Type B pancreatic cell (in vitro differentiated cells): ENCODE measurements around the gene CMTR2. TPM values are rescaled to one million over a fixed set of nuclear protein-coding genes. Genes with fewer than 3 reads are reported as not detected.

Experiments used
- DNase-seq: peaks from one replicate; pipeline ENCODE4 v3.0.0; 2021; ENCODE audit warnings: mixed read lengths; ENCODE audit not compliant: unreplicated experiment; ENCODE audit errors: extremely low spot score
- H3K27ac Mint-ChIP-seq: 2 replicates; pipeline ENCODE4 v1.8.0; 2021; ENCODE audit warnings: mild to moderate bottlenecking, mixed read lengths
- H3K27me3 Mint-ChIP-seq: 2 replicates; pipeline ENCODE4 v1.8.0; 2021; ENCODE audit warnings: mixed read lengths
- H3K36me3 Mint-ChIP-seq: 2 replicates; pipeline ENCODE4 v1.8.0; 2021; ENCODE audit warnings: mixed read lengths
- H3K4me1 Mint-ChIP-seq: one replicate; pipeline ENCODE4 v1.8.0; 2021; ENCODE audit warnings: mixed read lengths; ENCODE audit not compliant: unreplicated experiment
- H3K4me3 Mint-ChIP-seq: 2 replicates; pipeline ENCODE4 v1.8.0; 2021; ENCODE audit warnings: mild to moderate bottlenecking, mixed read lengths
- H3K9me3 Mint-ChIP-seq: 2 replicates; pipeline ENCODE4 v1.8.0; 2021; ENCODE audit warnings: mixed read lengths
- total RNA-seq: library from RNA; stranded (reverse); gene quantifications from 2 replicates; pipeline ENCODE4 v1.2.1, GENCODE V29; 2021; ENCODE audit warnings: low replicate concordance
- TF ChIP-seq, protein P1 (sequence below): fragments of 200-600 bp; sonication (generic); conservative IDR thresholded peaks from 2 replicates; pipeline ENCODE4 v1.5.0; 2021; ENCODE audit warnings: antibody characterized with exemption, mild to moderate bottlenecking

The CMTR2 gene
- total RNA-seq, 1 donor from 2014 or later = 30.2 TPM

- Mint-ChIP-seq H3K27me3 (peaks cover 15% of the 10 kb centered on the region), H3K4me1 (peaks cover 15% of the 10 kb centered on the region), H3K27ac (no peak overlapping the region), H3K9me3 (no peaks in the 10 kb centered on the region), H3K36me3 (no peaks in the 10 kb centered on the region), H3K4me3 (no peak overlapping the region)
- TF ChIP-seq, protein P1, sequence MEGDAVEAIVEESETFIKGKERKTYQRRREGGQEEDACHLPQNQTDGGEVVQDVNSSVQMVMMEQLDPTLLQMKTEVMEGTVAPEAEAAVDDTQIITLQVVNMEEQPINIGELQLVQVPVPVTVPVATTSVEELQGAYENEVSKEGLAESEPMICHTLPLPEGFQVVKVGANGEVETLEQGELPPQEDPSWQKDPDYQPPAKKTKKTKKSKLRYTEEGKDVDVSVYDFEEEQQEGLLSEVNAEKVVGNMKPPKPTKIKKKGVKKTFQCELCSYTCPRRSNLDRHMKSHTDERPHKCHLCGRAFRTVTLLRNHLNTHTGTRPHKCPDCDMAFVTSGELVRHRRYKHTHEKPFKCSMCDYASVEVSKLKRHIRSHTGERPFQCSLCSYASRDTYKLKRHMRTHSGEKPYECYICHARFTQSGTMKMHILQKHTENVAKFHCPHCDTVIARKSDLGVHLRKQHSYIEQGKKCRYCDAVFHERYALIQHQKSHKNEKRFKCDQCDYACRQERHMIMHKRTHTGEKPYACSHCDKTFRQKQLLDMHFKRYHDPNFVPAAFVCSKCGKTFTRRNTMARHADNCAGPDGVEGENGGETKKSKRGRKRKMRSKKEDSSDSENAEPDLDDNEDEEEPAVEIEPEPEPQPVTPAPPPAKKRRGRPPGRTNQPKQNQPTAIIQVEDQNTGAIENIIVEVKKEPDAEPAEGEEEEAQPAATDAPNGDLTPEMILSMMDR = no peak
- DNase-seq = no peak
Observed at GRCh38 chr16:71254832-71255525, 34.2 kb downstream of the CMTR2 start.

DNA sequence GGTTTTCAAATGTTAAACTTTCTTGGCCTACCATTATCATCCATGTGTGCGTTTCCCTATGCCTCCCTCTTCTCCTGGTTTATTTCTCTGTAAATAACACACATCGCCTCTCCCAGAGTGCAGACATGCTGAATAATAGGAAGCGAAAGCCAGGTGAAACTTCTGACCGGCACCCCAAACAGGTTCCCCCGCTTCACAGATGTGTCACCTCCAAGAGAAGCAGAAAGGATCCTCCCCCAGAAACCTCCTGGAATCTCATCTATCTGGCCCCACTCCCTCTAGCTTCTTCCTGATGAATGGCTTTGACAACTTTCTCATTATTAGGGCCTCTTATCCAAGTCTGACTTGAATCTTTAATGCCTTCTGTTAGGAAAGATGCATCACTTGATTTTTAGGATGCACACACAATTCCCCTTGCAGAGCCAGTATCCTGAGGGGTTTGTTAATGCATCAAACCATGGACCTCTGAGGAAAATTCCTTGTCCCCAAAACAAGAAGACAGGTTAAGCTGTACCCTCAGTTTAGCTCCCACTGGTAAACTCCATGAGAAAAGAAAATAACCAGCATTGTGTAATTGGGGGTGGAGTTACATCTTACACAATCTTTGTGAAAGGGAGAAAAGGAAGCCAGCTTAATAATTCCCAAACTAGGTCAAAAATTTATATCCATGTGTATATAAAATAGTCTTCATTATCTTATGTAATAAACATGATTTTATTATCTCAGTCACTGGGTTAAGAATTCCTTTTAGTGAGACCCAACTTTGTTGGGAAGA, 38.6 kb downstream of the CMTR2 start:
- peaks cover 2% of the 10 kb centered on the region for H3K27me3 Mint-ChIP-seq
- peaks cover 6% of the 10 kb centered on the region for H3K9me3 Mint-ChIP-seq
- TF ChIP-seq, protein P1 = no peak
- no peak for DNase-seq
- H3K36me3 Mint-ChIP-seq = no peaks in the 10 kb centered on the region
- H3K27ac Mint-ChIP-seq = peak overlapping the region; percentile 96
- H3K4me1 Mint-ChIP-seq = peaks cover 9% of the 10 kb centered on the region
- H3K4me3 Mint-ChIP-seq = peak overlapping the region; percentile 67

- TF ChIP-seq, protein P1 = no peak
- peaks cover 2% of the 10 kb centered on the region for H3K27me3 Mint-ChIP-seq
- no peaks in the 10 kb centered on the region for H3K36me3 Mint-ChIP-seq
- no peak overlapping the region for H3K4me3 Mint-ChIP-seq
- peaks cover 6% of the 10 kb centered on the region for H3K9me3 Mint-ChIP-seq
- no peak for DNase-seq
- peaks cover 4% of the 10 kb centered on the region for H3K4me1 Mint-ChIP-seq
- no peak overlapping the region for H3K27ac Mint-ChIP-seq
Observed at GRCh38 chr16:71249399-71249798, 39.8 kb downstream of the CMTR2 start.

DNA sequence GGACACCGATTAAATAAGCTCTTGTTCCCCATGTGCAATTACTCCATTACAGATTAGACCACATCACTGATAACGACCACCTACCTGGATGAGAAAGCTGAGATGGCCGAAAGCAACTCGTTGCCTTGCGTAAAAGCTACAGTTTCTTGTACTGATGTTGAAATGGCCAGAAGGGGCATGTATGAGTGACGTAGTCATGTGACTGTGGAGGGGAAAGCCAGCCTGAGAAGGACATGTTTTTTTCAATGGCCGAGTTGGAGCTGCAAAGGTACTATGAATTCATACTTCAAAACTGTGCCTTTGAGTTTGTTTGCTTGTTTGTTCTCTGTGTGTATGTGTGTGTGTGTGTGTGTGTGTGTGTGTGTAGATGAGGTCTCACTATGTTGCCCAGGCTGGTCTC, 41.7 kb downstream of the CMTR2 start:
- Mint-ChIP-seq H3K27me3 (peaks cover 2% of the 10 kb centered on the region), H3K4me1 (peaks cover 4% of the 10 kb centered on the region), H3K36me3 (no peaks in the 10 kb centered on the region), H3K9me3 (peaks cover 6% of the 10 kb centered on the region), H3K4me3 (no peak overlapping the region), H3K27ac (no peak overlapping the region)
- TF ChIP-seq, protein P1 = no peak
- no peak for DNase-seq

- H3K4me1 Mint-ChIP-seq = peaks cover 4% of the 10 kb centered on the region
- H3K27me3 Mint-ChIP-seq = peaks cover 2% of the 10 kb centered on the region
- DNase-seq = no peak
- TF ChIP-seq, protein P1 = no peak
- H3K36me3 Mint-ChIP-seq = no peaks in the 10 kb centered on the region
- H3K4me3 Mint-ChIP-seq = no peak overlapping the region
- peaks cover 6% of the 10 kb centered on the region for H3K9me3 Mint-ChIP-seq
- no peak overlapping the region for H3K27ac Mint-ChIP-seq
Observed at GRCh38 chr16:71246309-71246708, 42.9 kb downstream of the CMTR2 start.
